OCI-LY7 (cell line): ENCODE results near the gene RFT1. TPM values are rescaled to one million over a fixed set of nuclear protein-coding genes. Genes with fewer than 3 reads are reported as not detected.

ENCODE experiments used
- Bru-seq: library from RNA; stranded (reverse); fragments of 400-500 nt; gene quantifications from one replicate; lab custom pipeline; 2021; lab: Mats Ljungman, UMichigan
- BruChase-seq, 2 experiments: library from RNA; stranded (reverse); fragments of 400-500 nt; gene quantifications; one replicate each; lab custom pipeline; 2021; lab: Mats Ljungman, UMichigan
- BruUV-seq: library from RNA; stranded (reverse); fragments of 400-500 nt; replicated peaks from 2 replicates; lab custom pipeline; 2021; lab: Mats Ljungman, UMichigan
- CTCF ChIA-PET: fragments of 300-600 bp; sonication (Branson Sonifier 250); formaldehyde crosslinking; loops from one replicate; lab custom pipeline; 2022; ENCODE audit warnings: antibody characterized with exemption; ENCODE audit not compliant: unreplicated experiment; lab: Charles Lee
- POLR2A ChIA-PET: fragments of 300-600 bp; sonication (Branson Sonifier 250); formaldehyde crosslinking; loops from one replicate; lab custom pipeline; 2022; ENCODE audit warnings: antibody characterized with exemption; lab: Charles Lee
- DNase-seq: peaks from one replicate; pipeline ENCODE4 v3.0.0-alpha.2; 2015; ENCODE audit warnings: low spot score
- H2AFZ ChIP-seq: fragments of 200-600 bp; sonication (generic), shearing (Covaris generic); 2 replicates; pipeline ENCODE4 v1.6.1; 2014; ENCODE audit warnings: mild to moderate bottlenecking, antibody characterized with exemption, low read length, moderate library complexity
- H3K27ac ChIP-seq: fragments of 200-600 bp; sonication (generic); 2 replicates; pipeline ENCODE4 v1.5.1; 2014; ENCODE audit warnings: mixed run types, low read depth, mild to moderate bottlenecking, moderate library complexity, low read length, inconsistent platforms; ENCODE audit not compliant: poor library complexity, severe bottlenecking
- H3K36me3 ChIP-seq: fragments of 200-600 bp; sonication (generic); 2 replicates; pipeline ENCODE4 v1.6.1; 2014; ENCODE audit warnings: mild to moderate bottlenecking, antibody characterized with exemption, low read length, moderate library complexity, mixed read lengths; ENCODE audit not compliant: insufficient read depth
- H3K4me1 ChIP-seq: fragments of 200-600 bp; sonication (generic); 2 replicates; pipeline ENCODE4 v1.5.1; 2014; ENCODE audit warnings: mild to moderate bottlenecking, low read length; ENCODE audit not compliant: insufficient read depth, poor library complexity, severe bottlenecking
- H3K4me2 ChIP-seq: fragments of 200-600 bp; sonication (generic); 2 replicates; pipeline ENCODE4 v1.6.1; 2014; ENCODE audit warnings: mild to moderate bottlenecking, low read length
- H3K4me3 ChIP-seq: fragments of 200-600 bp; sonication (generic); 2 replicates; pipeline ENCODE4 v1.5.1; 2014; ENCODE audit warnings: mild to moderate bottlenecking, low read depth, low read length; ENCODE audit not compliant: poor library complexity, severe bottlenecking
- H3K79me2 ChIP-seq: fragments of 200-600 bp; sonication (generic); 2 replicates; pipeline ENCODE4 v1.6.1; 2016; ENCODE audit warnings: low read depth, mild to moderate bottlenecking, low read length, moderate library complexity, mixed read lengths; ENCODE audit not compliant: insufficient read depth
- H3K9me2 ChIP-seq: fragments of 200-600 bp; sonication (generic); 2 replicates; pipeline ENCODE4 v1.6.1; 2016; ENCODE audit warnings: mild to moderate bottlenecking, low read length, mixed read lengths; ENCODE audit not compliant: insufficient read depth
- H3K9me3 ChIP-seq: fragments of 200-600 bp; sonication (generic); 2 replicates; pipeline ENCODE4 v1.6.1; 2014; ENCODE audit warnings: mild to moderate bottlenecking, mixed run types, low read length, mixed read lengths
- H4K20me1 ChIP-seq: fragments of 200-600 bp; sonication (generic); 2 replicates; pipeline ENCODE4 v1.6.1; 2014; ENCODE audit warnings: mild to moderate bottlenecking, antibody characterized with exemption, low read length, moderate library complexity, mixed read lengths; ENCODE audit not compliant: insufficient read depth
- EZH2phosphoT487 ChIP-seq: fragments of 200-600 bp; sonication (generic); IDR thresholded peaks from 2 replicates; pipeline ENCODE4 v1.6.1; 2018; ENCODE audit warnings: low read depth, borderline replicate concordance, mild to moderate bottlenecking, mixed run types, antibody characterized with exemption, low read length, moderate library complexity, mixed read lengths
- intact Hi-C: fragments of 100-400 bp; cut with micrococcal nuclease; formaldehyde crosslinking; loops from one replicate; pipeline ENCODE4 v1.10.0; 2022; ENCODE audit not compliant: unreplicated experiment
- long read RNA-seq: library from polyadenylated mRNA; stranded (forward); transcript quantifications from one replicate; pipeline ENCODE4 v2.0.0, GENCODE V29; 2022
- total RNA-seq, 2 experiments: library from RNA; depleted of rRNA in 1 of 2; stranded (reverse); fragments of >200 nt in 1 of 2; shearing (Covaris generic) in 1 of 2; gene quantifications; 2 replicates each; pipeline ENCODE4 v1.2.3, GENCODE V29; 2014 to 2022
- TF ChIP-seq, protein P1 (sequence below): fragments of 200-600 bp; sonication (generic); conservative IDR thresholded peaks from 2 replicates; pipeline ENCODE4 v1.5.1; 2014; ENCODE audit warnings: mild to moderate bottlenecking, antibody characterized with exemption, low read length, moderate library complexity, mixed read lengths

The RFT1 gene, protein sequence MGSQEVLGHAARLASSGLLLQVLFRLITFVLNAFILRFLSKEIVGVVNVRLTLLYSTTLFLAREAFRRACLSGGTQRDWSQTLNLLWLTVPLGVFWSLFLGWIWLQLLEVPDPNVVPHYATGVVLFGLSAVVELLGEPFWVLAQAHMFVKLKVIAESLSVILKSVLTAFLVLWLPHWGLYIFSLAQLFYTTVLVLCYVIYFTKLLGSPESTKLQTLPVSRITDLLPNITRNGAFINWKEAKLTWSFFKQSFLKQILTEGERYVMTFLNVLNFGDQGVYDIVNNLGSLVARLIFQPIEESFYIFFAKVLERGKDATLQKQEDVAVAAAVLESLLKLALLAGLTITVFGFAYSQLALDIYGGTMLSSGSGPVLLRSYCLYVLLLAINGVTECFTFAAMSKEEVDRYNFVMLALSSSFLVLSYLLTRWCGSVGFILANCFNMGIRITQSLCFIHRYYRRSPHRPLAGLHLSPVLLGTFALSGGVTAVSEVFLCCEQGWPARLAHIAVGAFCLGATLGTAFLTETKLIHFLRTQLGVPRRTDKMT
- total RNA-seq (2014; rRNA removed; shearing (Covaris generic)) (9.9 and 15.8 TPM in 2 replicates), total RNA-seq (2022) (34.7 and 34.8 TPM in 2 replicates), Bru-seq, nascent RNA (percentile 72 among the genes with signal in this experiment), BruChase-seq, experiment 1, labeled RNA remaining after a 6-hour chase (percentile 65 among the genes with signal in this experiment), BruChase-seq, experiment 2, labeled RNA remaining after a 2-hour chase (percentile 65 among the genes with signal in this experiment)
- long read RNA-seq, full-length matches to known transcripts = 140 of 173 reads
- long read RNA-seq, partial matches to known transcripts = 8 of 173 reads
- long read RNA-seq, other reads (novel, unspliced or antisense) = 25 of 173 reads

GRCh38 chr3:53130179-53131061 is at the start of gene RFT1:
Gene RFT1, minus strand, starts transcription at chr3:53130435. Its CDS starts 35 bp downstream, at chr3:53130400.
- Histone ChIP-seq H2AFZ (peak within 1 kb of the TSS; percentile 91), H3K9me2 (no peaks in the 10 kb centered on the region), H3K4me1 (peaks cover 35% of the 10 kb centered on the region), H3K36me3 (peaks cover 16% of the 10 kb centered on the region), H3K4me2 (peak within 1 kb of the TSS; percentile 83), H3K9me3 (no peaks in the 10 kb centered on the region), H3K4me3 (peak within 1 kb of the TSS; percentile 96), H4K20me1 (no peaks in the 10 kb centered on the region), H3K79me2 (peaks cover 21% of the 10 kb centered on the region), H3K27ac (peak within 1 kb of the TSS; percentile 65)
- intact Hi-C loops = loop anchor here (1.0 kb wide), 1 partner anchor 42 kb away; no protein-coding TSS in a partner anchor
- TF ChIP-seq, protein P1, sequence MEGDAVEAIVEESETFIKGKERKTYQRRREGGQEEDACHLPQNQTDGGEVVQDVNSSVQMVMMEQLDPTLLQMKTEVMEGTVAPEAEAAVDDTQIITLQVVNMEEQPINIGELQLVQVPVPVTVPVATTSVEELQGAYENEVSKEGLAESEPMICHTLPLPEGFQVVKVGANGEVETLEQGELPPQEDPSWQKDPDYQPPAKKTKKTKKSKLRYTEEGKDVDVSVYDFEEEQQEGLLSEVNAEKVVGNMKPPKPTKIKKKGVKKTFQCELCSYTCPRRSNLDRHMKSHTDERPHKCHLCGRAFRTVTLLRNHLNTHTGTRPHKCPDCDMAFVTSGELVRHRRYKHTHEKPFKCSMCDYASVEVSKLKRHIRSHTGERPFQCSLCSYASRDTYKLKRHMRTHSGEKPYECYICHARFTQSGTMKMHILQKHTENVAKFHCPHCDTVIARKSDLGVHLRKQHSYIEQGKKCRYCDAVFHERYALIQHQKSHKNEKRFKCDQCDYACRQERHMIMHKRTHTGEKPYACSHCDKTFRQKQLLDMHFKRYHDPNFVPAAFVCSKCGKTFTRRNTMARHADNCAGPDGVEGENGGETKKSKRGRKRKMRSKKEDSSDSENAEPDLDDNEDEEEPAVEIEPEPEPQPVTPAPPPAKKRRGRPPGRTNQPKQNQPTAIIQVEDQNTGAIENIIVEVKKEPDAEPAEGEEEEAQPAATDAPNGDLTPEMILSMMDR = no peak
- no peak for TF ChIP-seq EZH2phosphoT487
- POLR2A ChIA-PET = interaction anchor here (0.6 to 2.6 kb wide), 10 partner anchors 11 to 205 kb away, joined by 3 to 14 read pairs (median 3); no protein-coding TSS in a partner anchor
- CTCF ChIA-PET = no interaction called here
- peak; percentile 97 for DNase-seq
- TSS peak; percentile 99 for BruUV-seq

- TF ChIP-seq, protein P1 = no peak
- no peak for TF ChIP-seq EZH2phosphoT487
- Histone ChIP-seq H2AFZ (no peak overlapping the region), H3K9me2 (no peaks in the 10 kb centered on the region), H3K4me1 (peaks cover 72% of the 10 kb centered on the region), H3K79me2 (peaks cover 41% of the 10 kb centered on the region), H3K4me2 (peak overlapping the region; percentile 71), H3K27ac (peak overlapping the region; percentile 87), H3K4me3 (peak overlapping the region; percentile 44), H3K36me3 (peaks cover 86% of the 10 kb centered on the region), H4K20me1 (no peaks in the 10 kb centered on the region), H3K9me3 (no peaks in the 10 kb centered on the region)
- ChIA-PET CTCF (interaction anchor here (0.7 to 1.5 kb wide), 2 partner anchors 10 to 16 kb away, joined by 3 to 7 read pairs; no protein-coding TSS in a partner anchor), POLR2A (interaction anchor here (0.8 to 4.0 kb wide), 6 partner anchors 9 to 43 kb away, joined by 3 to 24 read pairs (median 4); partner anchors contain the start of gene PRKCD)
- intact Hi-C loops = no loop called here
- BruUV-seq = no TSS peak
- no peak for DNase-seq
These were observed 49.3 kb upstream of the RFT1 start for GRCh38 chr3:53179580-53179979.
